Stomach (tissue), 9 donors: ENCODE data around the gene PAX4. TPM values are rescaled to one million over a fixed set of nuclear protein-coding genes. Genes with fewer than 3 reads are reported as not detected.
A peak's percentile ranks its signal among the peaks of the same experiment; 100 is the strongest.

Experiments used
- DNase-seq, 2 donors: peaks; one replicate each; pipeline versions ENCODE4 v3.0.0 to v3.0.0-alpha.2; 2013 to 2019
- H3K27ac ChIP-seq, 5 donors: fragments of 200-600 bp in 4 of 5; sonication (generic) in 4 of 5; one replicate each; pipeline ENCODE4 v1.5.1; 2013 to 2019; ENCODE audit warnings: mild to moderate bottlenecking in 1 of 5, moderate library complexity in 1 of 5
- H3K27me3 ChIP-seq, 3 donors: fragments of 200-600 bp; sonication (generic); one replicate each; pipeline ENCODE4 v1.5.1; 2017 to 2019; ENCODE audit warnings: mixed run types in 1 of 3
- H3K36me3 ChIP-seq, 4 donors: fragments of 200-600 bp; sonication (generic); 1 replicate in 3 of 4; 2 replicates in 1 of 4; pipeline ENCODE4 v1.5.1; 2016 to 2019
- H3K4me1 ChIP-seq, 4 donors: fragments of 200-600 bp; sonication (generic); one replicate each; pipeline ENCODE4 v1.5.1; 2016 to 2019
- H3K4me3 ChIP-seq, 4 donors: fragments of 200-600 bp; sonication (generic) in 3 of 4; one replicate each; pipeline ENCODE4 v1.5.1; 2016 to 2019; ENCODE audit warnings: mild to moderate bottlenecking in 1 of 4
- H3K9me3 ChIP-seq, 4 donors: fragments of 200-600 bp; sonication (generic); one replicate each; pipeline ENCODE4 v1.5.1; 2016 to 2019
- CTCF ChIP-seq, 7 experiments: fragments of 450-650 bp in 4 of 7; fragments of 200-600 bp in 3 of 7; sonication (generic) in 3 of 7; IDR thresholded peaks; one replicate each; pipeline ENCODE4 v1.5.1; 2016 to 2019; ENCODE audit warnings: antibody characterized with exemption in 7 of 7, control low read depth in 2 of 7, mild to moderate bottlenecking in 1 of 7
- EP300 ChIP-seq: sonication (generic); formaldehyde crosslinking; IDR thresholded peaks from one replicate; pipeline ENCODE4 v1.6.1; 2017; ENCODE audit warnings: antibody characterized with exemption
- POLR2A ChIP-seq, 4 donors: fragments of 450-650 bp; IDR thresholded peaks; one replicate each; pipeline ENCODE4 v1.6.1; 2016; ENCODE audit warnings: antibody characterized with exemption in 4 of 4, control low read depth in 2 of 4, mild to moderate bottlenecking in 1 of 4, moderate library complexity in 1 of 4
- POLR2AphosphoS5 ChIP-seq, 3 donors: sonication (generic); formaldehyde crosslinking; IDR thresholded peaks; one replicate each; pipeline ENCODE4 v1.6.1; 2016; ENCODE audit warnings: antibody characterized with exemption in 3 of 3
- WGBS, 5 donors: extraction: QIAGEN DNeasy Blood & Tissue Kit in 3 of 5; methylation state at CpG; one replicate each; pipeline versions ENCODE4 v1.1.5 to v1.1.7; 2013 to 2018; 5-methylcytosine and 5-hydroxymethylcytosine counted together
- intact Hi-C: fragments of 100-400 bp; cut with DNase I; formaldehyde crosslinking; loops from one replicate; pipeline ENCODE4 v1.15.1; 2023; ENCODE audit warnings: low total_unique reads
- polyA plus RNA-seq, 3 donors: library from polyadenylated mRNA; stranded (reverse); fragments of 200-250 nt; gene quantifications; one replicate each; pipeline ENCODE4 v1.2.3, GENCODE V29; 2013
- total RNA-seq, 5 donors: library from RNA; depleted of rRNA; stranded (reverse); fragments of >200 nt; gene quantifications; one replicate each; pipeline versions ENCODE4 v1.1.0 to v1.2.3, GENCODE V29; 2014 to 2016
- donor health status: healthy with polysubstance abuse.
- donor health status: Bipolar disorder and iron deficiency.
- donor health status: healthy.

Gene PAX4
- total and polyA plus RNA-seq, 8 donors = not detected

GRCh38 chr7:127650847-127651555, 33.1 kb upstream of the PAX4 start:
- 44 to 56% (median 50%) methylated on average over 28 to 29 of the region's 29 CpGs for WGBS, 5 donors
- no peaks in the 10 kb centered on the region for H3K27me3 ChIP-seq
- H3K36me3 ChIP-seq = no peaks in the 10 kb centered on the region
- H3K27ac ChIP-seq = peak overlapping the region; percentile 92 to 97 (median 95)
- H3K4me3 ChIP-seq = peak overlapping the region; percentile 67 to 96 (median 73)
- H3K9me3 ChIP-seq = no peaks in the 10 kb centered on the region
- intact Hi-C loops = no loop called here
- no peak for DNase-seq
- peaks cover 26 to 40% (median 39%) of the 10 kb centered on the region in 4 donors for H3K4me1 ChIP-seq
- TF ChIP-seq EP300 = no peak
- no peak for TF ChIP-seq CTCF (IDR thresholded peaks at IDR 0.05)
- no peak for TF ChIP-seq POLR2AphosphoS5 (IDR thresholded peaks at IDR 0.05)

- TF ChIP-seq POLR2A (IDR thresholded peaks at IDR 0.05) (no peak), CTCF (IDR thresholded peaks at IDR 0.05) (no peak), EP300 (no peak)
- peaks cover 16 to 22% (median 19%) of the 10 kb centered on the region in 4 donors for H3K4me1 ChIP-seq
- no peak overlapping the region for H3K4me3 ChIP-seq
- DNase-seq = no peak
- intact Hi-C loops = loop anchor here (10.0 kb wide), 1 partner anchor 54 kb away; the partner anchor contains the start of gene FSCN3
- H3K27me3 ChIP-seq = no peaks in the 10 kb centered on the region
- H3K36me3 ChIP-seq = no peaks in the 10 kb centered on the region
- 58 to 78% (median 71%) methylated on average over 2 of the region's 2 CpGs for WGBS, 5 donors
- no peaks in the 10 kb centered on the region for H3K9me3 ChIP-seq
- H3K27ac ChIP-seq = no peak overlapping the region
Observed at GRCh38 chr7:127648986-127649385, 31.0 kb upstream of the PAX4 start.

- Histone ChIP-seq H3K27ac (no peak overlapping the region), H3K4me1 (peaks cover 2 to 8% (median 5%) of the 10 kb centered on the region in 4 donors), H3K9me3 (no peaks in the 10 kb centered on the region), H3K36me3 (no peaks in the 10 kb centered on the region), H3K27me3 (no peaks in the 10 kb centered on the region), H3K4me3 (no peak overlapping the region)
- no peak for DNase-seq
- intact Hi-C loops = loop anchor here (10.0 kb wide), 1 partner anchor 53 kb away; the partner anchor contains the start of gene FSCN3
- WGBS, 5 donors = 94 to 98% (median 96%) methylated on average over 8 of the region's 8 CpGs
- TF ChIP-seq EP300 (no peak), CTCF (IDR thresholded peaks at IDR 0.05) (no peak), POLR2A (IDR thresholded peaks at IDR 0.05) (no peak), POLR2AphosphoS5 (IDR thresholded peaks at IDR 0.05) (no peak)
Observed at GRCh38 chr7:127647636-127648035, 29.7 kb upstream of the PAX4 start.

- Histone ChIP-seq H3K27me3 (no peaks in the 10 kb centered on the region), H3K4me3 (no peak overlapping the region), H3K9me3 (no peaks in the 10 kb centered on the region), H3K27ac (no peak overlapping the region), H3K4me1 (no peaks in the 10 kb centered on the region), H3K36me3 (no peaks in the 10 kb centered on the region)
- no peak for DNase-seq
- 61 to 70% (median 68%) methylated on average over 2 of the region's 2 CpGs for WGBS, 5 donors
- TF ChIP-seq POLR2AphosphoS5 (IDR thresholded peaks at IDR 0.05) (no peak), EP300 (no peak), POLR2A (IDR thresholded peaks at IDR 0.05) (no peak), CTCF (IDR thresholded peaks at IDR 0.05) (no peak)
- intact Hi-C loops = loop anchor here (10.0 kb wide), 1 partner anchor 50 kb away; the partner anchor contains the start of gene FSCN3
Observed at GRCh38 chr7:127644484-127644883, 26.5 kb upstream of the PAX4 start.
